B cell (primary cell): Measurements from ENCODE around the gene AQP6. TPM values are rescaled to one million over a fixed set of nuclear protein-coding genes. Genes with fewer than 3 reads are reported as not detected.

ENCODE experiments used
- ATAC-seq: fragments of 200-7000 bp; cut with Tn5 transposase; one replicate; pipeline ENCODE4 v1.10.0; 2021; ENCODE audit warnings: low read depth, mild to moderate bottlenecking, moderate number of reproducible peaks, moderate library complexity
- CTCF ChIA-PET: fragments of 350-600 bp; sonication (Branson Sonifier 250); formaldehyde crosslinking; loops from one replicate; lab custom pipeline; 2021; ENCODE audit warnings: antibody characterized with exemption, inconsistent platforms; lab: Charles Lee
- POLR2A ChIA-PET: fragments of 350-600 bp; sonication (Branson Sonifier 250); formaldehyde crosslinking; loops from one replicate; lab custom pipeline; 2021; ENCODE audit warnings: antibody characterized with exemption; lab: Charles Lee
- DNase-seq: peaks from one replicate; pipeline ENCODE4 v3.0.0; 2013
- H2AFZ ChIP-seq: 2 replicates; pipeline ENCODE4 v1.6.1; 2012; ENCODE audit warnings: mild to moderate bottlenecking, low read depth, low read length; ENCODE audit not compliant: insufficient read depth, poor library complexity, severe bottlenecking
- H3K27ac ChIP-seq, 2 donors: 1 replicate in 1 of 2; 2 replicates in 1 of 2; pipeline ENCODE4 v1.5.1; 2012 to 2013; ENCODE audit warnings: low read length in 2 of 2, mild to moderate bottlenecking in 2 of 2, moderate library complexity in 1 of 2
- H3K27me3 ChIP-seq, 4 experiments: fragments of 200-600 bp in 1 of 4; sonication (generic) in 1 of 4; replicated peaks in 1 of 4; 1 replicate in 2 of 4; 2 replicates in 2 of 4; pipeline versions ENCODE4 v1.6.1 to v1.7.0; 2013 to 2016; ENCODE audit warnings: low read length in 3 of 4, mild to moderate bottlenecking in 2 of 4, mixed read lengths in 1 of 4, moderate library complexity in 1 of 4; ENCODE audit not compliant: insufficient read depth in 4 of 4, control insufficient read depth in 3 of 4; ENCODE audit errors: control extremely low read depth in 1 of 4
- H3K36me3 ChIP-seq, 2 experiments: replicated peaks in 1 of 2; 1 replicate in 1 of 2; 2 replicates in 1 of 2; pipeline versions ENCODE4 v1.6.1 to v1.7.1; 2013; ENCODE audit warnings: low read length in 1 of 2; ENCODE audit not compliant: insufficient read depth in 2 of 2, control insufficient read depth in 1 of 2; ENCODE audit errors: control extremely low read depth in 1 of 2, extremely low read depth in 1 of 2
- H3K4me1 ChIP-seq, 2 donors: fragments of 200-600 bp in 1 of 2; sonication (generic) in 1 of 2; 1 replicate in 1 of 2; 2 replicates in 1 of 2; pipeline versions ENCODE4 v1.5.1 to v1.6.1; 2013 to 2017; ENCODE audit warnings: low read length in 2 of 2; ENCODE audit not compliant: control insufficient read depth in 2 of 2, insufficient read depth in 2 of 2
- H3K4me2 ChIP-seq: replicated peaks from 2 replicates; pipeline ENCODE3; 2012; ENCODE audit warnings: mild to moderate bottlenecking, low read depth, low read length; ENCODE audit not compliant: poor library complexity, severe bottlenecking
- H3K4me3 ChIP-seq, 5 experiments: fragments of 200-600 bp in 1 of 5; sonication (generic) in 1 of 5; 1 replicate in 3 of 5; 2 replicates in 2 of 5; pipeline versions ENCODE4 v1.5.1 to v1.7.0; 2011 to 2016; ENCODE audit warnings: low read length in 4 of 5, mild to moderate bottlenecking in 4 of 5, low read depth in 2 of 5, control low read depth in 1 of 5, moderate library complexity in 1 of 5; ENCODE audit not compliant: insufficient read depth in 1 of 5; ENCODE audit errors: control extremely low read depth in 1 of 5, extremely low read depth in 1 of 5
- H3K79me2 ChIP-seq: fragments of 200-600 bp; sonication (generic); one replicate; pipeline ENCODE4 v1.6.0; 2016; ENCODE audit warnings: low read length; ENCODE audit not compliant: control insufficient read depth, insufficient read depth
- H3K9ac ChIP-seq: fragments of 200-600 bp; sonication (generic); 2 replicates; pipeline ENCODE4 v1.6.1; 2017; ENCODE audit warnings: mild to moderate bottlenecking, low read length, moderate library complexity
- H3K9me3 ChIP-seq, 3 donors: one replicate each; pipeline versions ENCODE4 v1.6.1 to v1.7.1; 2013; ENCODE audit warnings: low read length in 2 of 3; ENCODE audit not compliant: control insufficient read depth in 2 of 3, insufficient read depth in 1 of 3; ENCODE audit errors: control extremely low read depth in 1 of 3
- H4K20me1 ChIP-seq: 2 replicates; pipeline ENCODE4 v1.6.0; 2012; ENCODE audit warnings: mild to moderate bottlenecking, low read length; ENCODE audit not compliant: insufficient read depth, control insufficient read depth, poor library complexity, severe bottlenecking
- H3K27ac Mint-ChIP-seq: one replicate; pipeline ENCODE4 v1.8.0; 2021; ENCODE audit warnings: mixed read lengths
- H3K27me3 Mint-ChIP-seq: one replicate; pipeline ENCODE4 v1.8.0; 2021; ENCODE audit warnings: mixed read lengths
- H3K4me1 Mint-ChIP-seq: one replicate; pipeline ENCODE4 v1.8.0; 2021; ENCODE audit warnings: mixed read lengths
- H3K4me3 Mint-ChIP-seq: one replicate; pipeline ENCODE4 v1.8.0; 2021; ENCODE audit warnings: mixed read lengths
- H3K9me3 Mint-ChIP-seq: one replicate; pipeline ENCODE4 v1.8.0; 2022; ENCODE audit warnings: mixed read lengths; ENCODE audit not compliant: insufficient read depth
- EZH2 ChIP-seq: IDR thresholded peaks from 2 replicates; pipeline ENCODE4 v1.6.1; 2012; ENCODE audit warnings: borderline replicate concordance, low read depth, mild to moderate bottlenecking, moderate library complexity, low read length; ENCODE audit not compliant: insufficient read depth, poor library complexity, severe bottlenecking
- WGBS: methylation state at CpG from one replicate; pipeline ENCODE4 v1.1.5; 2013; ENCODE audit warnings: missing lambda C conversion rate; ENCODE audit not compliant: insufficient coverage; 5-methylcytosine and 5-hydroxymethylcytosine counted together
- intact Hi-C: fragments of 100-400 bp; cut with micrococcal nuclease; formaldehyde crosslinking; loops from one replicate; pipeline ENCODE4 v1.10.0; 2022
- polyA plus RNA-seq: library from polyadenylated mRNA; depleted of rRNA; stranded (reverse); fragments of >200 nt; gene quantifications from 2 replicates; pipeline ENCODE4 v1.2.3, GENCODE V29; 2012
- total RNA-seq, 2 donors: library from RNA; stranded (reverse); fragments of 120-200 nt in 1 of 2; gene quantifications; 1 replicate in 1 of 2; 2 replicates in 1 of 2; pipeline versions ENCODE4 v1.2.3 to v1.2.4, GENCODE V29; 2013 to 2022
- TF ChIP-seq, protein P1 (sequence below): fragments of 200-600 bp; IDR thresholded peaks from one replicate; pipeline ENCODE4 v1.8.0; 2022; ENCODE audit warnings: antibody characterized with exemption, mild to moderate bottlenecking

Gene AQP6
- total and polyA plus RNA-seq, 2 donors (not counting 1 experiment from before 2014, with no cell fraction given): not detected

DNA sequence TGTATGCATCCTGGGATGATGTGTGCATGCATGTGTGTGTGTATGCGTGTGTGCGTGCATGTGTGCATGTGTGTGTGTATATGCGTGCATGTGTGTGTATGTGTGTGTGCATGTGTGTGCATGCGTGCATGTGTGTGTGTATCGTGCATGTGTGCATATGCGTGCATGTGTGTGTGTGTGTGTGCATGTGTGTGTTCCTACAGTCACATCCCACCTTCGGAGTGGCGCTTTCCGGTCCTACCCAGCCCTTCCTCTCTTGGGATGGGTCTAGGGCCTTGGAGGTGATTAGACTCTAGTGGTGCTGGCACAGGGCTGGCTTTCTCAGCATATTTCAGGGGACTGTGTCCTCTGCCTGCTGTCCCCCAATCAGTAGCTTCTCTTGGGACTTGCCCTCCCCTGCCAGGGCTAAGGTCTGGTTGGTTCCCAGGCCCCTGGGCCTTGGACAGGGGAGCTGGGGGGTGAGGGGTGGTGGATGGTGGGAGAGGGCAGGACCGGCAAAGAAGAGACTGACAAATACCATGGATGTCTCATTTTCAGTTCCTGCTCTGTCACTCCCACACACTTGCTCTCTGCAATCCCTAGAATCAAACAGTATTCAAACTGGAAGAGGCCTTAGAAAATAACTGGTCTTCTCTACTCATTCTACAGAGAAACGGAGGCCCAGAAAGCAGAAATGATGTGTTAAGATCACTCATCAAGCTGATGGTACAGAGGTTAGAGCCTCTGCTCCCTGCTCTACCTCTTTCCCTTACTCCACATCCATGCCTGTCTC, 47.1 kb upstream of the AQP6 start:
- no peaks in the 10 kb centered on the region for H3K4me1 Mint-ChIP-seq
- no peaks in the 10 kb centered on the region for H4K20me1 ChIP-seq
- ChIA-PET POLR2A (no interaction called here), CTCF (interaction anchor here (1.8 kb wide), 1 partner anchor 42 kb away, joined by 4 read pairs; no protein-coding TSS in a partner anchor)
- intact Hi-C loops: no loop called here
- no peak overlapping the region for H2AFZ ChIP-seq
- H3K27me3 ChIP-seq: no peaks in the 10 kb centered on the region
- ATAC-seq (no peak), DNase-seq (no peak)
- no peak overlapping the region for H3K4me3 ChIP-seq
- H3K9me3 Mint-ChIP-seq: no peaks in the 10 kb centered on the region
- no peaks in the 10 kb centered on the region for H3K36me3 ChIP-seq
- H3K4me1 ChIP-seq: no peaks in the 10 kb centered on the region
- H3K4me2 ChIP-seq: no peak overlapping the region
- H3K79me2 ChIP-seq: no peaks in the 10 kb centered on the region
- no peak for TF ChIP-seq EZH2
- TF ChIP-seq, protein P1, sequence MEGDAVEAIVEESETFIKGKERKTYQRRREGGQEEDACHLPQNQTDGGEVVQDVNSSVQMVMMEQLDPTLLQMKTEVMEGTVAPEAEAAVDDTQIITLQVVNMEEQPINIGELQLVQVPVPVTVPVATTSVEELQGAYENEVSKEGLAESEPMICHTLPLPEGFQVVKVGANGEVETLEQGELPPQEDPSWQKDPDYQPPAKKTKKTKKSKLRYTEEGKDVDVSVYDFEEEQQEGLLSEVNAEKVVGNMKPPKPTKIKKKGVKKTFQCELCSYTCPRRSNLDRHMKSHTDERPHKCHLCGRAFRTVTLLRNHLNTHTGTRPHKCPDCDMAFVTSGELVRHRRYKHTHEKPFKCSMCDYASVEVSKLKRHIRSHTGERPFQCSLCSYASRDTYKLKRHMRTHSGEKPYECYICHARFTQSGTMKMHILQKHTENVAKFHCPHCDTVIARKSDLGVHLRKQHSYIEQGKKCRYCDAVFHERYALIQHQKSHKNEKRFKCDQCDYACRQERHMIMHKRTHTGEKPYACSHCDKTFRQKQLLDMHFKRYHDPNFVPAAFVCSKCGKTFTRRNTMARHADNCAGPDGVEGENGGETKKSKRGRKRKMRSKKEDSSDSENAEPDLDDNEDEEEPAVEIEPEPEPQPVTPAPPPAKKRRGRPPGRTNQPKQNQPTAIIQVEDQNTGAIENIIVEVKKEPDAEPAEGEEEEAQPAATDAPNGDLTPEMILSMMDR: no peak
- H3K9me3 ChIP-seq: no peaks in the 10 kb centered on the region
- no peak overlapping the region for H3K27ac Mint-ChIP-seq
- no peak overlapping the region for H3K4me3 Mint-ChIP-seq
- peaks cover 8% of the 10 kb centered on the region for H3K27me3 Mint-ChIP-seq
- no peak overlapping the region for H3K27ac ChIP-seq
- WGBS: 92% methylated on average over 9 of the region's 11 CpGs
- no peak overlapping the region for H3K9ac ChIP-seq

DNA sequence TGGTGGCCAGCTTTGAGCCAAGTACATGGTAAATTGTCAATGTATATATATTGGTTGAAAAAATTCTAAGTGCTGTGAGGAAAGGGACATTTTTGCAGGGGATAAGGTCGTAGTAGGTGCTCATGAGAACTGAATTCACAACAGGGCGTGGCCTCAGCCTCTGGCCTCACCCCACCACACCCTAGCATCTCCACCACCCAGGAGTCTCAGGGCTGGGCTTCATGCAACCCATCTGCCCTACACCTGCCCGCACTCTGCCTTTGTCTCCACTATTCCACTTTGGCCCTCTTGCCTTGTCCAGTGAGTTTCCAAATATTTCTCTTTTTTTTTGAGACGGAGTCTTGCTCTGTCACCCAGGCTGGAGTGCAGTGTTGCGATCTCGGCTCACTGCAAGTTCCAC, 44.3 kb upstream of the AQP6 start:
- no peak for TF ChIP-seq EZH2
- TF ChIP-seq, protein P1: no peak
- Mint-ChIP-seq H3K27me3 (peaks cover 8% of the 10 kb centered on the region), H3K4me1 (no peaks in the 10 kb centered on the region), H3K27ac (no peak overlapping the region), H3K9me3 (no peaks in the 10 kb centered on the region), H3K4me3 (no peak overlapping the region)
- Histone ChIP-seq H3K4me3 (no peak overlapping the region), H3K36me3 (no peaks in the 10 kb centered on the region), H2AFZ (no peak overlapping the region), H3K27ac (no peak overlapping the region), H3K4me2 (no peak overlapping the region), H3K27me3 (no peaks in the 10 kb centered on the region), H4K20me1 (no peaks in the 10 kb centered on the region), H3K9me3 (no peaks in the 10 kb centered on the region), H3K9ac (no peak overlapping the region), H3K4me1 (no peaks in the 10 kb centered on the region), H3K79me2 (no peaks in the 10 kb centered on the region)
- POLR2A ChIA-PET: no interaction called here
- ATAC-seq: no peak
- intact Hi-C loops: no loop called here
- CTCF ChIA-PET: interaction anchor here (0.9 to 2.5 kb wide), 2 partner anchors 17 to 142 kb away, joined by 4 to 10 read pairs; no protein-coding TSS in a partner anchor
- no peak for DNase-seq
- 88% methylated on average over 6 of the region's 6 CpGs for WGBS
